GM12874 (cell line): ENCODE results near the gene PLK5.

ENCODE experiments used
- CTCF ChIP-seq: IDR thresholded peaks from 2 replicates; pipeline ENCODE4 v1.5.1; 2011; ENCODE audit warnings: low read depth, mild to moderate bottlenecking, control low read depth, low read length, moderate library complexity; ENCODE audit not compliant: insufficient read depth

Gene PLK5

GRCh38 chr19:1527650-1528309 is 3.9 kb downstream of the PLK5 start:
- no peak for TF ChIP-seq CTCF

GRCh38 chr19:1528596-1529429 is 4.9 kb downstream of the PLK5 start:
- TF ChIP-seq CTCF: no peak

GRCh38 chr19:1529430-1529816 is 5.5 kb downstream of the PLK5 start:
- TF ChIP-seq CTCF: no peak

GRCh38 chr19:1531587-1531986 is 7.7 kb downstream of the PLK5 start:
- no peak for TF ChIP-seq CTCF

GRCh38 chr19:1532003-1532402 is 8.1 kb downstream of the PLK5 start:
- TF ChIP-seq CTCF: no peak

GRCh38 chr19:1533510-1534150 is 9.8 kb downstream of the PLK5 start:
- TF ChIP-seq CTCF: no peak

- TF ChIP-seq CTCF: no peak
Observed at GRCh38 chr19:1534972-1535371, 11.1 kb downstream of the PLK5 start.
